Measurements from ENCODE around the gene ALDH1L1. TPM values are rescaled to one million over a fixed set of nuclear protein-coding genes. Genes with fewer than 3 reads are reported as not detected.

ALDH1L1 gene
- total RNA-seq, 3 donors from 2014 or later: 0.10 to 0.29 TPM; not detected in 1

- Mint-ChIP-seq H3K27me3 (ENCODE audit: low read depth) (peaks cover 10% of the 10 kb centered on the region), H3K4me1 (ENCODE audit: low read depth) (no peaks in the 10 kb centered on the region), H3K36me3 (ENCODE audit: insufficient read depth) (no peaks in the 10 kb centered on the region), H3K4me3 (no peak overlapping the region), H3K9me3 (no peaks in the 10 kb centered on the region)
- no peak for DNase-seq
- no peak for ATAC-seq
Measured at GRCh38 chr3:126116526-126116925, 63.9 kb downstream of the ALDH1L1 start.

DNA sequence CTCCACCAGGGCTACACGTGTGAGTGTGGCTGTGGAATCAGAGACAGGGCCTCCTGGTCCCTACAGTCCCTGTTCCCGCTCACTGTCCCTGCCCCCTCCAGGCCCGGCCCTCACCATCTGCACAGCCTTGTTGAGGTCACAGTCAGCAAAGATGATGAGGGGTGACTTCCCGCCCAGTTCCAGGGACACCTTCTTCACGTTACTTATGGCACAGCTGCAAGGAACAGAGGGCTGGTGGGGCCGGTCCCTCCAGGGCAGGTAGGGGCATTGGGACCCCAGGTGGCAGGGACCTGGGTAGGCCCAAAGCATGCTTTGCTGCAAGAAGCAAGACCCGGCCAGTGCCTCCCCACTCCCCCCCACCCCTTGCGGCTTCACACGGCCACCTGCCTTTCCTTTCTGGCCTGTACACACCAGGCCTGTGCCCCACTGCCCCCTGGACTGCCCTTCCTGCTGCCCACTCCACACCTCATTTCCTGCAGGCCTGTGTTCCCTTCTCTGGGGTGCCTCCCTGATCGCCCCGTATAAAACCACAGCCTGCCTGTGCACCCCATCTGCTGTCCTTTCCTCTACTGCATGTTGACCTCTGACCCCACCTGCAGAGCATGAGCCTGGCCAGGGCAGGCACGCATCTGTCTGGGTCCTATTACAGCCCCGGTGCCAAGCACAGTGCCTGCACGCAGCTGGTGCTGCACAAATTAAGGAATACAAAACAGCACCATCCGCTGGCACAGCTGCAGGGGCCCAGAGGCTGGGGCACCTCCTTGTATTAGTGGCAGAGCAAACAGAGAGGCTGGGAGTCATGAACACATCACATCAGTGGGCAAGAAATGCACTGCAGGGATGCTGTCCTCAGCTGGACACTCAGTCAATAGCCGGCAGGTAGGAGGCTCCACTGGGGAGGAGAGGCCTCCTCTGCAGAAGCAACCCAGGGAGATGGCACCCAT lies 65.7 kb downstream of the ALDH1L1 start:
- no peaks in the 10 kb centered on the region for H3K9me3 Mint-ChIP-seq
- H3K36me3 Mint-ChIP-seq (ENCODE audit: insufficient read depth): no peaks in the 10 kb centered on the region
- peaks cover 10% of the 10 kb centered on the region for H3K27me3 Mint-ChIP-seq (ENCODE audit: low read depth)
- ATAC-seq (no peak), DNase-seq (no peak)
- no peaks in the 10 kb centered on the region for H3K4me1 Mint-ChIP-seq (ENCODE audit: low read depth)
- no peak overlapping the region for H3K4me3 Mint-ChIP-seq

- peaks cover 2% of the 10 kb centered on the region for H3K27me3 Mint-ChIP-seq (ENCODE audit: low read depth)
- ATAC-seq (peak; percentile 41 to 50), DNase-seq (no peak)
- no peak overlapping the region for H3K4me3 Mint-ChIP-seq
- no peaks in the 10 kb centered on the region for H3K9me3 Mint-ChIP-seq
- no peaks in the 10 kb centered on the region for H3K36me3 Mint-ChIP-seq (ENCODE audit: insufficient read depth)
- H3K4me1 Mint-ChIP-seq (ENCODE audit: low read depth): no peaks in the 10 kb centered on the region
Measured at GRCh38 chr3:126113733-126114442, 66.5 kb downstream of the ALDH1L1 start.

DNA sequence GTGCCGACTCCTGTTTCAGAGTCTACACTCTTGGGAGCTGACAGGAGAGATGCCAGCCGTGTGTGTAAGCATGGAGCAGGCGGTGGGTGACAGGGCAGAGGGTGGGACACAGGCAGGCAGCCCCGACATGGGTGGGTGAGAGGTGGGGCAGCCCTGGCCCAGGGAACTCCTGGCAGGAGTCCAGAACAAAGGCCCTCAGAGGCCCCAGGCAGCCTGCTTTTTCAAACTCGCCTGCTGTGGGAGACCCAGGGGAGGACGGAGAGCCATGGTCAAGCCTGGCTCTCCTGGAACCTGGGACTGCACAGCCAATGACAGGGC lies 67.2 kb downstream of the ALDH1L1 start:
- no peaks in the 10 kb centered on the region for H3K4me1 Mint-ChIP-seq (ENCODE audit: low read depth)
- H3K9me3 Mint-ChIP-seq: no peaks in the 10 kb centered on the region
- H3K36me3 Mint-ChIP-seq (ENCODE audit: insufficient read depth): no peaks in the 10 kb centered on the region
- no peaks in the 10 kb centered on the region for H3K27me3 Mint-ChIP-seq (ENCODE audit: low read depth)
- ATAC-seq (no peak), DNase-seq (no peak)
- H3K4me3 Mint-ChIP-seq: no peak overlapping the region

GRCh38 chr3:126112531-126113237 lies 67.7 kb downstream of the ALDH1L1 start:
- no peaks in the 10 kb centered on the region for H3K27me3 Mint-ChIP-seq (ENCODE audit: low read depth)

GRCh38 chr3:126111566-126112475 lies 68.6 kb downstream of the ALDH1L1 start:
- no peak overlapping the region for H3K4me3 Mint-ChIP-seq
- DNase-seq: no peak
- ATAC-seq: no peak
- no peaks in the 10 kb centered on the region for H3K27me3 Mint-ChIP-seq (ENCODE audit: low read depth)
- H3K9me3 Mint-ChIP-seq: no peaks in the 10 kb centered on the region
- H3K4me1 Mint-ChIP-seq (ENCODE audit: low read depth): no peaks in the 10 kb centered on the region
- H3K36me3 Mint-ChIP-seq (ENCODE audit: insufficient read depth): no peaks in the 10 kb centered on the region

More at GRCh38 chr3:126112531-126113237, 67.7 kb downstream of the ALDH1L1 start:
- DNase-seq (no peak), ATAC-seq (no peak)
- H3K4me3 Mint-ChIP-seq: no peak overlapping the region
- H3K4me1 Mint-ChIP-seq (ENCODE audit: low read depth): no peaks in the 10 kb centered on the region
- no peaks in the 10 kb centered on the region for H3K36me3 Mint-ChIP-seq (ENCODE audit: insufficient read depth)
- no peaks in the 10 kb centered on the region for H3K9me3 Mint-ChIP-seq

- Mint-ChIP-seq H3K36me3 (ENCODE audit: insufficient read depth) (no peaks in the 10 kb centered on the region), H3K4me1 (ENCODE audit: low read depth) (no peaks in the 10 kb centered on the region), H3K4me3 (no peak overlapping the region), H3K9me3 (no peaks in the 10 kb centered on the region), H3K27me3 (ENCODE audit: low read depth) (no peaks in the 10 kb centered on the region)
- ATAC-seq (no peak), DNase-seq (no peak)
Measured at GRCh38 chr3:126111126-126111551, 69.2 kb downstream of the ALDH1L1 start.

- ATAC-seq (no peak), DNase-seq (no peak)
- no peaks in the 10 kb centered on the region for H3K9me3 Mint-ChIP-seq
Measured at GRCh38 chr3:126110431-126111125, 69.8 kb downstream of the ALDH1L1 start.

DNA sequence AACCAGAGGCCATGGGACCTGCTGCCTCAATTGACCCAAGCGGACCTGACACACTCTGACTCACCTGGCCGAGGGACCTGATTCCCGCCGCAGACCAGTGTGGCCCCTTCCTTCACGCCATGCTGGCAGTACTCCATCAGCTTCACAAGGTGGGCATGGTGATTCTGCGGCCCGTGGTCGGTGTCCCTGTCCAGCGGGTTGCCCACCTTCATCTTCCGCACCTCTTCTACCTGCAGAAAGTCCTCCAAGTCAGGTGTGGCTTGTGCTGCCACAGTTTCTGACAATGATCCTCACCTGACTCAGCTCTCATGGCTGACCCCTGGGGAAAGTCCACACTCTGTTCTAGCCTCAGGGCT lies 70.5 kb downstream of the ALDH1L1 start:
- ATAC-seq (no peak), DNase-seq (no peak)
- H3K36me3 Mint-ChIP-seq (ENCODE audit: insufficient read depth): no peaks in the 10 kb centered on the region
- no peaks in the 10 kb centered on the region for H3K27me3 Mint-ChIP-seq (ENCODE audit: low read depth)
- H3K4me3 Mint-ChIP-seq: no peak overlapping the region
- H3K4me1 Mint-ChIP-seq (ENCODE audit: low read depth): no peaks in the 10 kb centered on the region
- no peaks in the 10 kb centered on the region for H3K9me3 Mint-ChIP-seq

More at GRCh38 chr3:126110431-126111125, 69.8 kb downstream of the ALDH1L1 start:
- Mint-ChIP-seq H3K4me1 (ENCODE audit: low read depth) (no peaks in the 10 kb centered on the region), H3K36me3 (ENCODE audit: insufficient read depth) (no peaks in the 10 kb centered on the region), H3K27me3 (ENCODE audit: low read depth) (no peaks in the 10 kb centered on the region), H3K4me3 (no peak overlapping the region)

DNA sequence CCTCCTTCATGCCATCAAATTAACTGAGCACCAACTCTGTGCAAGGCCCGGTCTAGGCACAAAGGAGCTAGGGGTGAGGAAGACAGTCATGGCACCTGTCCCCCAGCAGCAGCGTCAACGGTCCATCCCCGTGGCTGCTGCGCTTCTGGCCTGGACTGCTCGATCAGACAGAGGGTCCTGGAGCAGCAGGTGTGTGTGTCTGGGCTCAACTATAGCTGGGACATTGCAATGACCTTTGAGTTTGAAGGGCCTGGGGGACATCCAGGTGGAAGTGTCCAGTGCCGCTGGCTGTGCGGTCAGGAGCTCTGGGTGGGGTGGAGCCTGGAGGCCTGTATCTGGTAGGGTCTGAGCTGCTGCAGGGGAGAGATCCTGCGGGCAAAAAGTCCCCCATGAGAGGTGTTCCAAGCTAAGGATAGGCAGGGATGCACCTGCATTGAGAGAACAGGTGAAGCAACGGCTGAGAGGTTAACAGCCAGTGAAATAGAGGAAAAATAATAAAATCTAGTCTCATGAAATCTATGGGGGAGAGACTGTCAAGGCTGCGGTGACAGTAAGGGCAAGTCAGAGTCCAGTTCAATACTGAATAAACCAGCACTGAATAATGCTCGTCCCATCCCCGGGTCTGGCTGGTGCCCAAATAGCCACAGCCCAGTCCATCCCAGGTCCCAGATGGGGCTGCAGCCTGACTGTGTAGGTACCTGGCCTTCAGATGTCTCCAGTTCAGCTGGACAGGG lies 71.1 kb downstream of the ALDH1L1 start:
- ATAC-seq (no peak), DNase-seq (no peak)
- Mint-ChIP-seq H3K36me3 (ENCODE audit: insufficient read depth) (no peaks in the 10 kb centered on the region), H3K4me1 (ENCODE audit: low read depth) (no peaks in the 10 kb centered on the region), H3K9me3 (no peaks in the 10 kb centered on the region), H3K4me3 (no peak overlapping the region), H3K27me3 (ENCODE audit: low read depth) (no peaks in the 10 kb centered on the region)

DNA sequence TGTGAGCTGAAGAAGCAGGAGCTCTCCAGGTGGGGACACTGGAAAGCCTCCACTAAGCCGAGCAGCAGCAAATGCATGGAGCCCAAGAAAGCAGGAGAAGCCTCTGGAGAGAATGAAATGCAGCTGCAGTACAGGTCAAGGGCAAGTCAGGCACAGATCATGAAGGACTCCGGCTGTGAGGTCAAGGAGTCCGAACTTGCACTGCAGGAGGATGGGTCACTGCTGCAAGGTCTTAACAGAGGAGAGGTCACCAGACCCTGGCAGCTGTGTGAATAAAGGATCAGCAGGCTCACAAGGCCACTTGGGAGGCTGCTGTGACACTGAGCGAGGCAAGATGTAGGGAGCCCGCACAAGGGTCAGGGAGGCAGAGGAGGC lies 71.7 kb downstream of the ALDH1L1 start:
- H3K4me3 Mint-ChIP-seq: no peak overlapping the region
- H3K9me3 Mint-ChIP-seq: no peaks in the 10 kb centered on the region
- H3K36me3 Mint-ChIP-seq (ENCODE audit: insufficient read depth): no peaks in the 10 kb centered on the region
- ATAC-seq (no peak), DNase-seq (no peak)
- H3K27me3 Mint-ChIP-seq (ENCODE audit: low read depth): no peaks in the 10 kb centered on the region
- no peaks in the 10 kb centered on the region for H3K4me1 Mint-ChIP-seq (ENCODE audit: low read depth)

- ATAC-seq: no peak
- no peaks in the 10 kb centered on the region for H3K9me3 Mint-ChIP-seq
- H3K27me3 Mint-ChIP-seq (ENCODE audit: low read depth): no peaks in the 10 kb centered on the region
- no peak for DNase-seq
- H3K36me3 Mint-ChIP-seq (ENCODE audit: insufficient read depth): no peaks in the 10 kb centered on the region
- H3K4me1 Mint-ChIP-seq (ENCODE audit: low read depth): no peaks in the 10 kb centered on the region
- H3K4me3 Mint-ChIP-seq: no peak overlapping the region
Measured at GRCh38 chr3:126107957-126108675, 72.3 kb downstream of the ALDH1L1 start.
